H1 (cell line): ENCODE results near the gene SORD. TPM values are rescaled to one million over a fixed set of nuclear protein-coding genes. Genes with fewer than 3 reads are reported as not detected.

ENCODE experiments used
- CTCF ChIA-PET: fragments of 300-600 bp; sonication (Branson Sonifier 250); formaldehyde crosslinking; loops from one replicate; lab custom pipeline; 2021; ENCODE audit not compliant: partially characterized antibody; lab: Charles Lee
- POLR2A ChIA-PET: fragments of 300-600 bp; sonication (Branson Sonifier 250); formaldehyde crosslinking; loops from one replicate; lab custom pipeline; 2021; ENCODE audit warnings: inconsistent platforms; ENCODE audit not compliant: partially characterized antibody; lab: Charles Lee
- DNase-seq, 2 experiments: peaks; one replicate each; pipeline versions ENCODE4 v3.0.0 to v3.0.0-alpha.2; 2010 to 2022; ENCODE audit warnings: low spot score in 2 of 2, low read depth in 1 of 2, mixed read lengths in 1 of 2
- FAIRE-seq: peaks from 2 replicates; lab custom pipeline; 2011; peaks lifted over from hg19 to GRCh38; lab: Jason Lieb, UNC
- H2AFZ ChIP-seq: 2 replicates; pipeline ENCODE4 v1.8.1; 2012; ENCODE audit warnings: low read length, inconsistent platforms
- H2AK5ac ChIP-seq: 2 replicates; pipeline ENCODE4 v1.6.1; 2013; ENCODE audit warnings: low read depth, low read length
- H2BK120ac ChIP-seq: replicated peaks from 2 replicates; pipeline ENCODE3; 2013; ENCODE audit warnings: low read depth, low read length, inconsistent platforms
- H2BK12ac ChIP-seq: 2 replicates; pipeline ENCODE4 v1.6.1; 2013; ENCODE audit warnings: low read depth, low read length
- H2BK15ac ChIP-seq: 2 replicates; pipeline ENCODE4 v1.6.1; 2013; ENCODE audit warnings: low read length
- H2BK20ac ChIP-seq: 2 replicates; pipeline ENCODE4 v1.6.1; 2013; ENCODE audit warnings: low read length
- H2BK5ac ChIP-seq: 2 replicates; pipeline ENCODE4 v1.6.1; 2013; ENCODE audit warnings: low read depth, low read length
- H3K14ac ChIP-seq: 2 replicates; pipeline ENCODE4 v1.6.1; 2013; ENCODE audit warnings: inconsistent platforms; ENCODE audit not compliant: insufficient read length
- H3K18ac ChIP-seq: 2 replicates; pipeline ENCODE4 v1.6.1; 2013; ENCODE audit warnings: low read length; ENCODE audit errors: extremely low read depth
- H3K23ac ChIP-seq: 2 replicates; pipeline ENCODE4 v1.6.1; 2013; ENCODE audit warnings: inconsistent platforms; ENCODE audit not compliant: insufficient read length
- H3K23me2 ChIP-seq: 2 replicates; pipeline ENCODE4 v1.6.1; 2013; ENCODE audit warnings: low read depth, low read length
- H3K27ac ChIP-seq: 2 replicates; pipeline ENCODE4 v1.6.1; 2011; ENCODE audit warnings: low read depth, low read length, inconsistent platforms
- H3K27me3 ChIP-seq, 4 experiments: replicated peaks in 1 of 4; 1 replicate in 1 of 4; 2 replicates in 3 of 4; pipeline versions ENCODE4 v1.6.1 to v1.8.1; 2011 to 2013; ENCODE audit warnings: low read length in 3 of 4, mild to moderate bottlenecking in 3 of 4, inconsistent platforms in 2 of 4, mixed read lengths in 2 of 4, moderate library complexity in 1 of 4; ENCODE audit not compliant: control insufficient read depth in 3 of 4, insufficient read depth in 3 of 4; ENCODE audit errors: extremely low read depth in 1 of 4
- H3K36me3 ChIP-seq, 4 experiments: 2 replicates each; pipeline versions ENCODE4 v1.6.1 to v1.8.1; 2011 to 2013; ENCODE audit warnings: mild to moderate bottlenecking in 4 of 4, low read length in 3 of 4, moderate library complexity in 2 of 4, control low read depth in 1 of 4, inconsistent platforms in 1 of 4; ENCODE audit not compliant: insufficient read depth in 4 of 4, control insufficient read depth in 2 of 4
- H3K4ac ChIP-seq: replicated peaks from 2 replicates; pipeline ENCODE3; 2013; ENCODE audit warnings: low read length, low read depth, mixed read lengths, inconsistent platforms; ENCODE audit not compliant: insufficient read length
- H3K4me1 ChIP-seq, 4 experiments: replicated peaks in 1 of 4; 1 replicate in 1 of 4; 2 replicates in 3 of 4; pipeline versions ENCODE4 v1.6.1 to v1.8.1; 2011 to 2013; ENCODE audit warnings: low read length in 3 of 4, inconsistent platforms in 2 of 4, mixed read lengths in 1 of 4; ENCODE audit not compliant: insufficient read depth in 4 of 4, control insufficient read depth in 3 of 4
- H3K4me2 ChIP-seq, 2 experiments: 2 replicates each; pipeline versions ENCODE4 v1.6.1 to v1.8.1; 2011 to 2013; ENCODE audit warnings: low read depth in 2 of 2, low read length in 2 of 2, control low read depth in 1 of 2, inconsistent platforms in 1 of 2, mild to moderate bottlenecking in 1 of 2; ENCODE audit not compliant: insufficient read depth in 1 of 2
- H3K4me3 ChIP-seq, 4 experiments: fragments of 200-600, 300-600 bp in 1 of 4; sonication (generic), shearing (Covaris generic), sonication (Bioruptor Twin) in 1 of 4; 2 replicates each; pipeline versions ENCODE4 v1.5.1 to v1.8.1; 2011 to 2016; ENCODE audit warnings: low read length in 4 of 4, low read depth in 3 of 4, control low read depth in 2 of 4, inconsistent platforms in 2 of 4, mild to moderate bottlenecking in 2 of 4, mixed read lengths in 1 of 4, moderate library complexity in 1 of 4; ENCODE audit not compliant: insufficient read depth in 2 of 4; ENCODE audit errors: extremely low read depth in 1 of 4
- H3K56ac ChIP-seq: replicated peaks from 2 replicates; pipeline ENCODE3; 2013; ENCODE audit warnings: low read depth, mild to moderate bottlenecking, mixed read lengths, low read length, inconsistent platforms; ENCODE audit not compliant: insufficient read length
- H3K79me1 ChIP-seq: 2 replicates; pipeline ENCODE4 v1.6.1; 2013; ENCODE audit warnings: low read depth, low read length, control low read depth
- H3K79me2 ChIP-seq, 2 experiments: 2 replicates each; pipeline versions ENCODE4 v1.6.1 to v1.8.1; 2012 to 2013; ENCODE audit warnings: low read length in 2 of 2, mild to moderate bottlenecking in 2 of 2, inconsistent platforms in 1 of 2; ENCODE audit not compliant: insufficient read depth in 2 of 2, control insufficient read depth in 1 of 2
- H3K9ac ChIP-seq, 4 experiments: replicated peaks in 1 of 4; 1 replicate in 1 of 4; 2 replicates in 3 of 4; pipeline versions ENCODE4 v1.6.1 to v1.8.1; 2011 to 2013; ENCODE audit warnings: low read depth in 3 of 4, low read length in 3 of 4, control low read depth in 2 of 4, mild to moderate bottlenecking in 2 of 4, moderate library complexity in 2 of 4, inconsistent platforms in 1 of 4; ENCODE audit errors: extremely low read depth in 1 of 4
- H3K9me3 ChIP-seq, 2 experiments: 2 replicates each; pipeline versions ENCODE4 v1.6.1 to v1.8.1; 2012 to 2013; ENCODE audit warnings: mild to moderate bottlenecking in 2 of 2, moderate library complexity in 2 of 2, control low read depth in 1 of 2, inconsistent platforms in 1 of 2, low read depth in 1 of 2, low read length in 1 of 2, mixed read lengths in 1 of 2; ENCODE audit not compliant: insufficient read depth in 2 of 2
- H4K20me1 ChIP-seq, 2 experiments: replicated peaks in 1 of 2; 2 replicates each; pipeline versions ENCODE3 to v1.8.1; 2011 to 2013; ENCODE audit warnings: inconsistent platforms in 2 of 2, low read length in 2 of 2, mild to moderate bottlenecking in 1 of 2; ENCODE audit not compliant: insufficient read depth in 2 of 2, control insufficient read depth in 1 of 2
- H4K5ac ChIP-seq: 2 replicates; pipeline ENCODE4 v1.6.1; 2013; ENCODE audit warnings: low read length, low read depth, mixed read lengths, inconsistent platforms; ENCODE audit not compliant: insufficient read length
- H4K8ac ChIP-seq: 2 replicates; pipeline ENCODE4 v1.8.0; 2013; ENCODE audit warnings: mild to moderate bottlenecking, moderate library complexity, low read length, inconsistent platforms; ENCODE audit not compliant: insufficient read depth; ENCODE audit errors: extremely low read depth
- H4K91ac ChIP-seq: replicated peaks from 2 replicates; pipeline ENCODE3; 2013; ENCODE audit warnings: low read length, mixed read lengths, inconsistent platforms; ENCODE audit not compliant: insufficient read length
- ASH2L ChIP-seq: fragments of 200-600, 300-600 bp; sonication (generic); IDR thresholded peaks from one replicate; pipeline ENCODE4 v1.7.1; 2017; ENCODE audit warnings: low read length
- BRCA1 ChIP-seq: IDR thresholded peaks from 2 replicates; pipeline ENCODE4 v1.6.1; 2012; ENCODE audit warnings: low read depth, low read length, improper control_type of control experiment
- CREB1 ChIP-seq: IDR thresholded peaks from 2 replicates; pipeline ENCODE4 v1.6.1; 2012; ENCODE audit warnings: inconsistent platforms
- HDAC2 ChIP-seq, 2 experiments: fragments of 300-600 bp in 1 of 2; sonication (generic) in 1 of 2; IDR thresholded peaks; 2 replicates each; pipeline ENCODE4 v1.6.1; 2011 to 2012; ENCODE audit warnings: low read depth in 2 of 2, low read length in 2 of 2, mild to moderate bottlenecking in 2 of 2, moderate library complexity in 2 of 2, borderline replicate concordance in 1 of 2, inconsistent platforms in 1 of 2
- JUND ChIP-seq: IDR thresholded peaks from 2 replicates; pipeline ENCODE4 v1.6.1; 2011; ENCODE audit warnings: mild to moderate bottlenecking, improper control_type of control experiment, low read length
- KDM1A ChIP-seq: fragments of 200-600, 300-600 bp; sonication (generic); IDR thresholded peaks from 2 replicates; pipeline ENCODE4 v1.7.1; 2016; ENCODE audit warnings: mild to moderate bottlenecking, low read length, borderline replicate concordance
- RBBP5 ChIP-seq: IDR thresholded peaks from 2 replicates; pipeline ENCODE4 v1.7.1; 2012; ENCODE audit warnings: low read depth, mild to moderate bottlenecking, inconsistent platforms, low read length, moderate library complexity, borderline replicate concordance
- SAP30 ChIP-seq: fragments of 300-600 bp; sonication (generic); IDR thresholded peaks from 2 replicates; pipeline ENCODE4 v1.7.1; 2012; ENCODE audit warnings: low read length, moderate library complexity, mild to moderate bottlenecking, inconsistent platforms; ENCODE audit not compliant: insufficient read depth, insufficient replicate concordance
- SIX5 ChIP-seq: IDR thresholded peaks from 2 replicates; pipeline ENCODE4 v1.6.1; 2011; ENCODE audit warnings: mild to moderate bottlenecking, low read depth, low read length
- TBP ChIP-seq: IDR thresholded peaks from 2 replicates; pipeline ENCODE4 v1.6.1; 2011; ENCODE audit warnings: low read depth, low read length, improper control_type of control experiment
- TCF12 ChIP-seq: IDR thresholded peaks from 2 replicates; pipeline ENCODE4 v1.6.1; 2011; ENCODE audit warnings: low read depth, mild to moderate bottlenecking, low read length
- TEAD4 ChIP-seq: IDR thresholded peaks from 2 replicates; pipeline ENCODE4 v1.6.1; 2012; ENCODE audit warnings: low read depth, low read length, inconsistent platforms, mixed read lengths
- WGBS, 2 experiments: shearing (Covaris generic) in 1 of 2; methylation state at CpG; one replicate each; pipeline versions ENCODE4 v1.1.6 to v1.1.7; 2013 to 2015; ENCODE audit warnings: low lambda C conversion rate in 2 of 2, mixed read lengths in 2 of 2, inconsistent platforms in 1 of 2, low coverage in 1 of 2, missing lambda C conversion rate in 1 of 2; ENCODE audit not compliant: insufficient replicate concordance in 2 of 2, insufficient coverage in 1 of 2, insufficient read length in 1 of 2; ENCODE audit errors: extremely low coverage in 1 of 2, missing lambda C conversion rate in 1 of 2; 5-methylcytosine and 5-hydroxymethylcytosine counted together
- polyA plus RNA-seq, 7 experiments: library from polyadenylated mRNA; depleted of rRNA in 3 of 7; stranded (reverse) in 5 of 7; unstranded in 2 of 7; fragments of >200 nt in 5 of 7; fragments of 200-250 nt in 2 of 7; gene quantifications; 1 replicate in 5 of 7; 2 replicates in 1 of 7; 4 replicates in 1 of 7; pipeline versions ENCODE4 v1.2.1 to v1.2.3, GENCODE V29; 2011 to 2013; ENCODE audit warnings: missing spikeins in 2 of 7, mixed read lengths in 2 of 7
- total RNA-seq: library from RNA; stranded (reverse); fragmentation: NEBNext Ultra II Directional; extraction: Animal tissue kit (Norgen Biotek cat#: 25700); gene quantifications from 2 replicates; pipeline ENCODE4 v1.2.1, GENCODE V29; 2021
- TF ChIP-seq, protein P1 (sequence below): IDR thresholded peaks from 2 replicates; pipeline ENCODE4 v1.6.1; 2011; ENCODE audit warnings: low read length, improper control_type of control experiment

Gene SORD
- total and polyA plus RNA-seq, 2 of the 8 experiments (the other 6 are each of a cell fraction or from before 2014, with no cell fraction given), result 52.6 to 75.8 TPM

- Histone ChIP-seq H3K4me2 (no peak overlapping the region), H2AK5ac (no peak overlapping the region), H2BK120ac (no peak overlapping the region), H2BK20ac (no peak overlapping the region), H4K91ac (no peak overlapping the region), H3K27me3 (peaks cover 9 to 44% (median 25%) of the 10 kb centered on the region in 4 experiments), H3K56ac (no peak overlapping the region), H3K27ac (no peak overlapping the region), H3K36me3 (no peaks in the 10 kb centered on the region), H4K20me1 (no peaks in the 10 kb centered on the region), H2BK12ac (no peak overlapping the region), H3K23me2 (no peaks in the 10 kb centered on the region), H2BK15ac (no peak overlapping the region), H2BK5ac (no peak overlapping the region), H3K23ac (no peak overlapping the region), H3K18ac (no peak overlapping the region), H4K8ac (no peak overlapping the region), H3K9me3 (no peaks in the 10 kb centered on the region), H3K79me2 (no peaks in the 10 kb centered on the region), H3K4ac (no peak overlapping the region), H3K9ac (no peak overlapping the region), H3K14ac (no peak overlapping the region), H3K4me1 (peaks cover 0 to 2% (median 0%) of the 10 kb centered on the region in 4 experiments; a peak in 1 of 7 replicates), H3K79me1 (no peaks in the 10 kb centered on the region), H4K5ac (no peak overlapping the region), H3K4me3 (no peak overlapping the region), H2AFZ (no peak overlapping the region)
- FAIRE-seq (no peak), DNase-seq (no peak)
- CTCF ChIA-PET, result interaction anchor here (0.8 to 6.0 kb wide), 9 partner anchors 8 to 88 kb away, joined by 3 to 57 read pairs (median 5); partner anchors contain the start of genes DUOX2 and DUOXA2
- 95% methylated on average over 7 of the region's 7 CpGs; no CpG with 5 or more reads in 1 of the 2 experiments for WGBS, 2 experiments
- POLR2A ChIA-PET, result interaction anchor here (1.2 kb wide), 1 partner anchor 13 kb away, joined by 3 read pairs; no protein-coding TSS in a partner anchor
- TF ChIP-seq SIX5, result no peak
- no peak for TF ChIP-seq CREB1
- TF ChIP-seq ASH2L, result no peak
- no peak for TF ChIP-seq JUND
- TF ChIP-seq BRCA1, result no peak
- TF ChIP-seq TEAD4, result no peak
- TF ChIP-seq TCF12, result no peak
- TF ChIP-seq SAP30, result no peak
- no peak for TF ChIP-seq HDAC2 (IDR thresholded peaks at IDR 0.05; ENCODE audit: borderline replicate concordance in 1 of 2, low read depth in 2 of 2, low read length in 2 of 2)
- TF ChIP-seq KDM1A, result no peak
- TF ChIP-seq TBP, result no peak
- TF ChIP-seq RBBP5, result no peak
- TF ChIP-seq, protein P1, sequence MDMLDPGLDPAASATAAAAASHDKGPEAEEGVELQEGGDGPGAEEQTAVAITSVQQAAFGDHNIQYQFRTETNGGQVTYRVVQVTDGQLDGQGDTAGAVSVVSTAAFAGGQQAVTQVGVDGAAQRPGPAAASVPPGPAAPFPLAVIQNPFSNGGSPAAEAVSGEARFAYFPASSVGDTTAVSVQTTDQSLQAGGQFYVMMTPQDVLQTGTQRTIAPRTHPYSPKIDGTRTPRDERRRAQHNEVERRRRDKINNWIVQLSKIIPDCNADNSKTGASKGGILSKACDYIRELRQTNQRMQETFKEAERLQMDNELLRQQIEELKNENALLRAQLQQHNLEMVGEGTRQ, result no peak
These were observed 99.7 kb downstream of the SORD start for GRCh38 chr15:45122719-45123118.
